ENCODE measurements around the gene MARCHF6.

DNA sequence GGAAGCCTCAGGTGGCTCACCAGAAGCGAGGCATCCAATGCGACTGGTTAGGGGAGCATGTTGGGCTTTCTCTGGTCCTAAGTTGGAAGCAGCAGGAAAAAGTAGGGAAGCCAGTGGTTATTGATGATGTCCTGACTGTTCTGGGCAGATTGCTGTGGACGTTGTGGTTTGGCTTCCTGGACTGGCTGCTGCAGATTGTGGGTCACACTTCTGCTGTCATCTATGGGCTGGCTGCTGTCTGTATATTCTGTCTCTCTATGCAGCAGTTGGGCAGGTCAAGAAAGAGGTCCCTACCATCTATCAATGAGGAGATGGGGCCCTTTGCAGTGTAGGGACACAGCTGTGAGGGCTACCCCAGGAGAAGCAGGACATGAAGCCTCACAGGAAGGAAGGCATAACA is 13.5 kb upstream of the MARCHF6 start:
- TF ChIP-seq TAF1 (IDR thresholded peaks at IDR 0.05; ENCODE audit: low read depth, low read length) (no peak), POLR2A (IDR thresholded peaks at IDR 0.05; ENCODE audit: low read depth, low read length) (no peak), POLR2AphosphoS5 (IDR thresholded peaks at IDR 0.05; ENCODE audit: low read depth, low read length) (no peak), SPI1 (IDR thresholded peaks at IDR 0.05; ENCODE audit: low read depth, low read length) (no peak), POU2F2 (IDR thresholded peaks at IDR 0.05; ENCODE audit: low read depth, low read length) (no peak), PAX5 (IDR thresholded peaks at IDR 0.05; ENCODE audit: insufficient read depth, low read length, severe bottlenecking) (no peak)

Measured in GM12891 (cell line).